ENCODE data around the gene GPR45. TPM values are rescaled to one million over a fixed set of nuclear protein-coding genes. Genes with fewer than 3 reads are reported as not detected.
A peak's percentile ranks its signal among the peaks of the same experiment; 100 is the strongest.

GPR45 gene
- total and polyA plus RNA-seq, 9 of the 15 experiments (the other 6 are each of a cell fraction or from before 2014, with no cell fraction given), result not detected

GRCh38 chr2:105237045-105237765, 4.3 kb upstream of the GPR45 start:
- 47% methylated on average over 30 of the region's 41 CpGs for WGBS (ENCODE audit: insufficient coverage, low coverage, missing lambda C conversion rate)
- DNase-seq (ENCODE audit: extremely low read depth in 1 of 4, low spot score in 3 of 4) (no peak), FAIRE-seq (no peak), ATAC-seq (no peak)
- H3K9me1 ChIP-seq (ENCODE audit: control insufficient read depth, insufficient read depth, low read length), result no peaks in the 10 kb centered on the region
- peak overlapping the region; percentile 41; the same call in 1 of the 2 replicates for H2AFZ ChIP-seq (ENCODE audit: low read depth, low read length)
- no peaks in the 10 kb centered on the region for H3K79me2 ChIP-seq (ENCODE audit: control insufficient read depth, insufficient read depth, low read length)
- intact Hi-C loops (cut with micrococcal nuclease) (loop anchor here (5.0 kb wide), 2 partner anchors 60 kb away; no protein-coding TSS in a partner anchor), in situ Hi-C loops (cut with MboI) (no loop called here)
- H3K9me3 ChIP-seq (replicated peaks; ENCODE audit: control insufficient read depth, insufficient read depth, low read depth, low read length), result no peaks in the 10 kb centered on the region
- 0 out of 4 replicates have a peak overlapping the region, but pooled peaks of 1 of the 2 experiments have one; percentile 12 for H3K9ac ChIP-seq (ENCODE audit: insufficient read depth in 1 of 2, low read depth in 2 of 2, low read length in 2 of 2)
- no peaks in the 10 kb centered on the region for H3K36me3 ChIP-seq (ENCODE audit: control insufficient read depth, insufficient read depth, low read length)
- no peak for TF ChIP-seq ZBTB9 (CRISPR knock-in tag; IDR thresholded peaks at IDR 0.05)
- no peak for TF ChIP-seq ZNF197 (CRISPR knock-in tag; IDR thresholded peaks at IDR 0.05; ENCODE audit: low read depth)
- no peak for TF ChIP-seq NELFE (IDR thresholded peaks at IDR 0.05; ENCODE audit: insufficient read depth, insufficient read length)
- no peak overlapping the region for H3K4me2 ChIP-seq (ENCODE audit: insufficient read depth, low read length)
- no peak overlapping the region for H3K27ac ChIP-seq (ENCODE audit: extremely low read depth, low read depth, low read length)
- POLR2A ChIA-PET, result no interaction called here
- H3K4me3 ChIP-seq, result no peak overlapping the region
- H3K27me3 ChIP-seq (ENCODE audit: control insufficient read depth in 2 of 2, insufficient read depth in 2 of 2, low read length in 2 of 2), result peaks cover 25 to 53% of the 10 kb centered on the region in 2 experiments
- CTCF ChIA-PET (ENCODE audit: low intra/inter-chr PET ratio), result interaction anchor here (1.1 kb wide), 1 partner anchor 123 kb away, joined by 5 read pairs; no protein-coding TSS in a partner anchor
- BruUV-seq (replicated peaks), result no TSS peak
- H4K20me1 ChIP-seq (replicated peaks; ENCODE audit: control insufficient read depth, insufficient read depth, low read length), result peaks cover 5% of the 10 kb centered on the region; the same call in 1 of the 2 replicates
- H3K4me1 ChIP-seq (replicated peaks in 1 of 2; ENCODE audit: control insufficient read depth in 2 of 2, insufficient read depth in 2 of 2, low read length in 2 of 2), result peaks cover 2 to 17% of the 10 kb centered on the region in 2 experiments; a peak in 3 of 5 replicates

All from K562 (cell line).